ENCODE data around the gene NKX2-4.

- TF ChIP-seq, protein P1, sequence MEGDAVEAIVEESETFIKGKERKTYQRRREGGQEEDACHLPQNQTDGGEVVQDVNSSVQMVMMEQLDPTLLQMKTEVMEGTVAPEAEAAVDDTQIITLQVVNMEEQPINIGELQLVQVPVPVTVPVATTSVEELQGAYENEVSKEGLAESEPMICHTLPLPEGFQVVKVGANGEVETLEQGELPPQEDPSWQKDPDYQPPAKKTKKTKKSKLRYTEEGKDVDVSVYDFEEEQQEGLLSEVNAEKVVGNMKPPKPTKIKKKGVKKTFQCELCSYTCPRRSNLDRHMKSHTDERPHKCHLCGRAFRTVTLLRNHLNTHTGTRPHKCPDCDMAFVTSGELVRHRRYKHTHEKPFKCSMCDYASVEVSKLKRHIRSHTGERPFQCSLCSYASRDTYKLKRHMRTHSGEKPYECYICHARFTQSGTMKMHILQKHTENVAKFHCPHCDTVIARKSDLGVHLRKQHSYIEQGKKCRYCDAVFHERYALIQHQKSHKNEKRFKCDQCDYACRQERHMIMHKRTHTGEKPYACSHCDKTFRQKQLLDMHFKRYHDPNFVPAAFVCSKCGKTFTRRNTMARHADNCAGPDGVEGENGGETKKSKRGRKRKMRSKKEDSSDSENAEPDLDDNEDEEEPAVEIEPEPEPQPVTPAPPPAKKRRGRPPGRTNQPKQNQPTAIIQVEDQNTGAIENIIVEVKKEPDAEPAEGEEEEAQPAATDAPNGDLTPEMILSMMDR (IDR thresholded peaks at IDR 0.05), result no peak
- TF ChIP-seq POLR2AphosphoS5 (IDR thresholded peaks at IDR 0.05; ENCODE audit: insufficient read depth in 1 of 2, low read depth in 1 of 2), result no peak
- no peak for TF ChIP-seq POLR2A (IDR thresholded peaks at IDR 0.05)
Observed at GRCh38 chr20:21373436-21373835, 23.9 kb downstream of the NKX2-4 start.

Measured in vagina (tissue), 2 donors.